Activated B cell treated with CpG ODN at 0.5 μM for 24 hours (primary cell): Measurements from ENCODE around the gene ABLIM2. TPM values are rescaled to one million over a fixed set of nuclear protein-coding genes. Genes with fewer than 3 reads are reported as not detected.

Experiments
- ATAC-seq: fragments of 200-7000 bp; cut with Tn5 transposase; one replicate; pipeline ENCODE4 v1.10.0; 2021; ENCODE audit warnings: low read depth, mild to moderate bottlenecking, moderate library complexity
- CTCF ChIA-PET: fragments of 350-600 bp; sonication (Branson Sonifier 250); formaldehyde crosslinking; loops from one replicate; lab custom pipeline; 2021; ENCODE audit warnings: antibody characterized with exemption; lab: Charles Lee
- POLR2A ChIA-PET: fragments of 350-600 bp; sonication (Branson Sonifier 250); formaldehyde crosslinking; loops from one replicate; lab custom pipeline; 2021; ENCODE audit warnings: antibody characterized with exemption; lab: Charles Lee
- DNase-seq: peaks from one replicate; pipeline ENCODE4 v3.0.0; 2022
- H3K27ac Mint-ChIP-seq: one replicate; pipeline ENCODE4 v1.8.0; 2020; ENCODE audit warnings: mixed read lengths
- H3K27me3 Mint-ChIP-seq: one replicate; pipeline ENCODE4 v1.8.0; 2021; ENCODE audit warnings: mixed read lengths
- H3K36me3 Mint-ChIP-seq: one replicate; pipeline ENCODE4 v1.8.0; 2021; ENCODE audit warnings: low read depth, mixed read lengths
- H3K4me1 Mint-ChIP-seq: one replicate; pipeline ENCODE4 v1.8.0; 2021; ENCODE audit warnings: mixed read lengths
- H3K4me3 Mint-ChIP-seq: one replicate; pipeline ENCODE4 v1.8.0; 2020; ENCODE audit warnings: mild to moderate bottlenecking, mixed read lengths
- H3K9me3 Mint-ChIP-seq: one replicate; pipeline ENCODE4 v1.8.0; 2020; ENCODE audit warnings: mixed read lengths
- intact Hi-C: fragments of 100-400 bp; cut with micrococcal nuclease; formaldehyde crosslinking; loops from one replicate; pipeline ENCODE4 v1.15.1; 2024
- total RNA-seq: library from RNA; stranded (reverse); gene quantifications from 2 replicates; pipeline ENCODE4 v1.2.3, GENCODE V29; 2022
- TF ChIP-seq, protein P1 (sequence below): fragments of 200-600 bp; IDR thresholded peaks from one replicate; pipeline ENCODE4 v1.8.0; 2022; ENCODE audit warnings: antibody characterized with exemption, mild to moderate bottlenecking

Gene ABLIM2
- total RNA-seq, 1 donor from 2014 or later: 5.2 TPM

DNA sequence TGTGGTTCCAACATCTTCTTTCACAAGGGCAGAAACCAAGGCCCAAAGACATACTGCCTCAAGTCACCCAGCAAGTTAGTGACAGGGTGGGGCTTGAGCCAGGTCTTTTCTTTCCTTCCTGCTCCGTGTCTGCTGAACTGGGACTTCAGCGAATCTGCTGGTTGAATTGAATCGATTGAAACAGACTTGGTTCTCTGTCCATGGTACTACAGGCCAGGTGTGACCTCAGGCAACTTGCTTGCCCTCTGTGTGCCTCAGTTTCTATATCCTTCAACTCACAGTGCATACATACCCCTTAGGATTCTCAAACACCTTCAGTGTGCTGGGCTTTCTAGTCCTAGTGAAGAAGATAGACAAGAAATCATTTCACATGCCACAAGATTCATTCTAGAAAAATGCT lies 2.0 kb upstream of the ABLIM2 start:
- Mint-ChIP-seq H3K9me3 (no peaks in the 10 kb centered on the region), H3K27me3 (peaks cover 6% of the 10 kb centered on the region), H3K27ac (no peak overlapping the region), H3K4me3 (peak overlapping the region; percentile 48), H3K36me3 (peaks cover 3% of the 10 kb centered on the region), H3K4me1 (peaks cover 68% of the 10 kb centered on the region)
- intact Hi-C loops: no loop called here
- CTCF ChIA-PET: no interaction called here
- TF ChIP-seq, protein P1, sequence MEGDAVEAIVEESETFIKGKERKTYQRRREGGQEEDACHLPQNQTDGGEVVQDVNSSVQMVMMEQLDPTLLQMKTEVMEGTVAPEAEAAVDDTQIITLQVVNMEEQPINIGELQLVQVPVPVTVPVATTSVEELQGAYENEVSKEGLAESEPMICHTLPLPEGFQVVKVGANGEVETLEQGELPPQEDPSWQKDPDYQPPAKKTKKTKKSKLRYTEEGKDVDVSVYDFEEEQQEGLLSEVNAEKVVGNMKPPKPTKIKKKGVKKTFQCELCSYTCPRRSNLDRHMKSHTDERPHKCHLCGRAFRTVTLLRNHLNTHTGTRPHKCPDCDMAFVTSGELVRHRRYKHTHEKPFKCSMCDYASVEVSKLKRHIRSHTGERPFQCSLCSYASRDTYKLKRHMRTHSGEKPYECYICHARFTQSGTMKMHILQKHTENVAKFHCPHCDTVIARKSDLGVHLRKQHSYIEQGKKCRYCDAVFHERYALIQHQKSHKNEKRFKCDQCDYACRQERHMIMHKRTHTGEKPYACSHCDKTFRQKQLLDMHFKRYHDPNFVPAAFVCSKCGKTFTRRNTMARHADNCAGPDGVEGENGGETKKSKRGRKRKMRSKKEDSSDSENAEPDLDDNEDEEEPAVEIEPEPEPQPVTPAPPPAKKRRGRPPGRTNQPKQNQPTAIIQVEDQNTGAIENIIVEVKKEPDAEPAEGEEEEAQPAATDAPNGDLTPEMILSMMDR: no peak
- DNase-seq (no peak), ATAC-seq (no peak)
- POLR2A ChIA-PET: no interaction called here

GRCh38 chr4:8160233-8160560 lies 1.6 kb upstream of the ABLIM2 start:
- Mint-ChIP-seq H3K36me3 (peaks cover 3% of the 10 kb centered on the region), H3K27me3 (peaks cover 6% of the 10 kb centered on the region), H3K4me1 (peaks cover 64% of the 10 kb centered on the region), H3K9me3 (no peaks in the 10 kb centered on the region), H3K4me3 (peak overlapping the region; percentile 93), H3K27ac (no peak overlapping the region)
- TF ChIP-seq, protein P1: no peak
- ChIA-PET POLR2A (interaction anchor here (2.3 kb wide), 1 partner anchor 32 kb away, joined by 10 read pairs; no protein-coding TSS in a partner anchor), CTCF (no interaction called here)
- intact Hi-C loops: no loop called here
- DNase-seq: no peak
- no peak for ATAC-seq

- H3K4me1 Mint-ChIP-seq: peaks cover 59% of the 10 kb centered on the region
- H3K27me3 Mint-ChIP-seq: peaks cover 7% of the 10 kb centered on the region
- H3K36me3 Mint-ChIP-seq: peaks cover 3% of the 10 kb centered on the region
- TF ChIP-seq, protein P1: no peak
- peak overlapping the region; percentile 93 for H3K4me3 Mint-ChIP-seq
- H3K27ac Mint-ChIP-seq: no peak overlapping the region
- ChIA-PET POLR2A (interaction anchor here (0.7 to 2.3 kb wide), 5 partner anchors 13 to 69 kb away, joined by 3 to 21 read pairs (median 9); partner anchors contain the start of gene SH3TC1), CTCF (interaction anchor here (0.7 to 1.4 kb wide), 2 partner anchors 13 to 17 kb away, joined by 3 to 6 read pairs; no protein-coding TSS in a partner anchor)
- no peaks in the 10 kb centered on the region for H3K9me3 Mint-ChIP-seq
- no peak for ATAC-seq
- intact Hi-C loops: loop anchor here (2.0 kb wide), 2 partner anchors 69 to 269 kb away; no protein-coding TSS in a partner anchor
- DNase-seq: no peak
These were observed 1.1 kb upstream of the ABLIM2 start for GRCh38 chr4:8159537-8160232.

GRCh38 chr4:8157944-8158709 lies 486 bp downstream of the ABLIM2 start:
- peaks cover 8% of the 10 kb centered on the region for H3K27me3 Mint-ChIP-seq
- intact Hi-C loops: loop anchor here (1.0 to 2.0 kb wide), 6 partner anchors 14 to 282 kb away; partner anchors contain the start of genes ACOX3 and TRMT44
- ATAC-seq: no peak
- peak overlapping the region; percentile 78 for H3K4me3 Mint-ChIP-seq
- H3K9me3 Mint-ChIP-seq: no peaks in the 10 kb centered on the region
- CTCF ChIA-PET: interaction anchor here (1.4 kb wide), 1 partner anchor 19 kb away, joined by 6 read pairs; no protein-coding TSS in a partner anchor
- no peak overlapping the region for H3K27ac Mint-ChIP-seq
- POLR2A ChIA-PET: interaction anchor here (1.4 to 2.3 kb wide), 5 partner anchors 15 to 43 kb away, joined by 3 to 21 read pairs (median 9); partner anchors contain the start of gene SH3TC1
- DNase-seq: no peak
- TF ChIP-seq, protein P1: no peak
- peaks cover 3% of the 10 kb centered on the region for H3K36me3 Mint-ChIP-seq
- peaks cover 44% of the 10 kb centered on the region for H3K4me1 Mint-ChIP-seq

- peaks cover 3% of the 10 kb centered on the region for H3K36me3 Mint-ChIP-seq
- ATAC-seq (no peak), DNase-seq (no peak)
- peak overlapping the region; percentile 62 for H3K4me3 Mint-ChIP-seq
- H3K27me3 Mint-ChIP-seq: peaks cover 8% of the 10 kb centered on the region
- H3K9me3 Mint-ChIP-seq: no peaks in the 10 kb centered on the region
- TF ChIP-seq, protein P1: no peak
- intact Hi-C loops: no loop called here
- ChIA-PET CTCF (no interaction called here), POLR2A (interaction anchor here (2.3 kb wide), 1 partner anchor 42 kb away, joined by 21 read pairs; the partner anchor contains the start of gene SH3TC1)
- H3K4me1 Mint-ChIP-seq: peaks cover 38% of the 10 kb centered on the region
- no peak overlapping the region for H3K27ac Mint-ChIP-seq
These were observed 1.1 kb downstream of the ABLIM2 start for GRCh38 chr4:8157496-8157895.
